ENCODE results near the gene PLSCR5. TPM values are rescaled to one million over a fixed set of nuclear protein-coding genes. Genes with fewer than 3 reads are reported as not detected.

Gene PLSCR5
- total RNA-seq, 4 donors from 2014 or later: not detected

- no peak overlapping the region for H3K4me3 ChIP-seq (ENCODE audit: low read depth, poor library complexity, severe bottlenecking)
- 71 to 75% methylated on average over 7 of the region's 7 CpGs for WGBS, 2 donors
- DNase-seq (ENCODE audit: low spot score in 2 of 2): no peak
- no peak for TF ChIP-seq POLR2A (IDR thresholded peaks at IDR 0.05)
- no peak for TF ChIP-seq CTCF (IDR thresholded peaks at IDR 0.05)
- intact Hi-C loops (cut with DNase I; ENCODE audit: low total_unique reads): no loop called here
Measured at GRCh38 chr3:146594843-146595482, 10.2 kb downstream of the PLSCR5 start.

- no peak overlapping the region for H3K4me3 ChIP-seq (ENCODE audit: low read depth, poor library complexity, severe bottlenecking)
- 83% methylated on average over 3 of the region's 3 CpGs for WGBS, 2 donors
- DNase-seq (ENCODE audit: low spot score in 2 of 2): no peak
- TF ChIP-seq POLR2A (IDR thresholded peaks at IDR 0.05) (no peak), CTCF (IDR thresholded peaks at IDR 0.05) (no peak)
- intact Hi-C loops (cut with DNase I; ENCODE audit: low total_unique reads): no loop called here
Measured at GRCh38 chr3:146593776-146594175, 11.4 kb downstream of the PLSCR5 start.

- DNase-seq (ENCODE audit: low spot score in 2 of 2): no peak
- WGBS, 2 donors: 43 to 57% methylated on average over 2 of the region's 2 CpGs
- TF ChIP-seq CTCF (IDR thresholded peaks at IDR 0.05): no peak
- no peak for TF ChIP-seq POLR2A (IDR thresholded peaks at IDR 0.05)
- intact Hi-C loops (cut with DNase I; ENCODE audit: low total_unique reads): no loop called here
- no peak overlapping the region for H3K4me3 ChIP-seq (ENCODE audit: low read depth, poor library complexity, severe bottlenecking)
Measured at GRCh38 chr3:146590521-146590920, 14.6 kb downstream of the PLSCR5 start.

- no peak for TF ChIP-seq CTCF (IDR thresholded peaks at IDR 0.05)
- TF ChIP-seq POLR2A (IDR thresholded peaks at IDR 0.05): no peak
- H3K4me3 ChIP-seq (ENCODE audit: low read depth, poor library complexity, severe bottlenecking): no peak overlapping the region
- no peak for DNase-seq (ENCODE audit: low spot score in 2 of 2)
- intact Hi-C loops (cut with DNase I; ENCODE audit: low total_unique reads): no loop called here
- WGBS, 2 donors: 5% methylated on average over 1 of the region's 1 CpG
Measured at GRCh38 chr3:146589899-146590508, 15.1 kb downstream of the PLSCR5 start.

- no peak for DNase-seq (ENCODE audit: low spot score in 2 of 2)
- H3K4me3 ChIP-seq (ENCODE audit: low read depth, poor library complexity, severe bottlenecking): no peak overlapping the region
- intact Hi-C loops (cut with DNase I; ENCODE audit: low total_unique reads): no loop called here
- TF ChIP-seq CTCF (IDR thresholded peaks at IDR 0.05): no peak
Measured at GRCh38 chr3:146585156-146585555, 20.0 kb downstream of the PLSCR5 start.

GRCh38 chr3:146581951-146582467 is 23.1 kb downstream of the PLSCR5 start:
- intact Hi-C loops (cut with DNase I; ENCODE audit: low total_unique reads): no loop called here
- no peak overlapping the region for H3K4me3 ChIP-seq (ENCODE audit: low read depth, poor library complexity, severe bottlenecking)
- DNase-seq (ENCODE audit: low spot score in 2 of 2): no peak
- no peak for TF ChIP-seq CTCF (IDR thresholded peaks at IDR 0.05)
- TF ChIP-seq POLR2A (IDR thresholded peaks at IDR 0.05): no peak

Measured in lower leg skin (tissue), 4 donors.